IMR-90 (cell line): Measurements from ENCODE around the gene LENG9. TPM values are rescaled to one million over a fixed set of nuclear protein-coding genes. Genes with fewer than 3 reads are reported as not detected.

Source experiments
- ATAC-seq: fragments of 200-7000 bp; cut with Tn5 transposase; 2 replicates; pipeline ENCODE4 v1.9.1; 2020; ENCODE audit warnings: low read depth, mild to moderate bottlenecking, moderate library complexity
- BruUV-seq: library from RNA; stranded (reverse); fragments of 400-500 nt; replicated peaks from 2 replicates; lab custom pipeline; 2021; lab: Mats Ljungman, UMichigan
- CTCF ChIA-PET: fragments of 300-600 bp; formaldehyde crosslinking; extraction: SDS; loops from one replicate; lab custom pipeline; 2021; ENCODE audit warnings: antibody characterized with exemption; lab: Yijun Ruan, JAX
- POLR2A ChIA-PET: fragments of 300-600 bp; sonication (Branson Sonifier 250); formaldehyde crosslinking; loops from one replicate; lab custom pipeline; 2022; ENCODE audit warnings: antibody characterized with exemption; ENCODE audit not compliant: unreplicated experiment; lab: Charles Lee
- DNase-seq: peaks from one replicate; pipeline ENCODE4 v3.0.0; 2013
- H2AFZ ChIP-seq: replicated peaks from 2 replicates; pipeline ENCODE3; 2013; ENCODE audit warnings: low read length, mild to moderate bottlenecking; ENCODE audit not compliant: poor library complexity
- H2AK5ac ChIP-seq: 2 replicates; pipeline ENCODE4 v1.6.1; 2013; ENCODE audit warnings: low read depth, low read length, inconsistent platforms
- H2AK9ac ChIP-seq: replicated peaks from 2 replicates; pipeline ENCODE3; 2013; ENCODE audit warnings: mild to moderate bottlenecking, low read depth, low read length, moderate library complexity; ENCODE audit not compliant: poor library complexity
- H2BK120ac ChIP-seq: 2 replicates; pipeline ENCODE4 v1.6.1; 2013; ENCODE audit warnings: low read depth, low read length, inconsistent platforms
- H2BK15ac ChIP-seq: 3 replicates; pipeline ENCODE4 v1.6.1; 2013; ENCODE audit warnings: low read depth, low read length, inconsistent platforms
- H2BK20ac ChIP-seq: 2 replicates; pipeline ENCODE4 v1.6.1; 2013; ENCODE audit warnings: low read depth, mild to moderate bottlenecking, inconsistent platforms, low read length, moderate library complexity
- H2BK5ac ChIP-seq: 2 replicates; pipeline ENCODE4 v1.6.1; 2013; ENCODE audit warnings: mild to moderate bottlenecking, low read depth, low read length, inconsistent platforms; ENCODE audit not compliant: poor library complexity, severe bottlenecking
- H3K14ac ChIP-seq: replicated peaks from 2 replicates; pipeline ENCODE4 v1.6.1; 2013; ENCODE audit warnings: low read depth, low read length, inconsistent platforms
- H3K18ac ChIP-seq: 2 replicates; pipeline ENCODE4 v1.6.1; 2013; ENCODE audit warnings: low read depth, low read length, control low read depth
- H3K23ac ChIP-seq: 2 replicates; pipeline ENCODE4 v1.6.1; 2013; ENCODE audit warnings: low read depth, low read length, inconsistent platforms
- H3K27ac ChIP-seq: 2 replicates; pipeline ENCODE4 v1.5.1; 2013; ENCODE audit warnings: mild to moderate bottlenecking, control low read depth, low read length; ENCODE audit not compliant: insufficient read depth
- H3K27me3 ChIP-seq: 2 replicates; pipeline ENCODE4 v1.6.1; 2013; ENCODE audit warnings: low read length; ENCODE audit not compliant: control insufficient read depth, insufficient read depth
- H3K36me3 ChIP-seq: 2 replicates; pipeline ENCODE4 v1.6.1; 2013; ENCODE audit warnings: low read length, mixed read lengths; ENCODE audit not compliant: control insufficient read depth, insufficient read depth
- H3K4ac ChIP-seq: 2 replicates; pipeline ENCODE4 v1.6.1; 2013; ENCODE audit warnings: low read depth, low read length, inconsistent platforms
- H3K4me1 ChIP-seq: 2 replicates; pipeline ENCODE4 v1.6.1; 2013; ENCODE audit warnings: low read length, mixed read lengths; ENCODE audit not compliant: control insufficient read depth, insufficient read depth
- H3K4me2 ChIP-seq: 2 replicates; pipeline ENCODE4 v1.6.1; 2013; ENCODE audit warnings: low read depth, mild to moderate bottlenecking, control low read depth, low read length, moderate library complexity
- H3K4me3 ChIP-seq: 2 replicates; pipeline ENCODE4 v1.5.1; 2013; ENCODE audit warnings: low read depth, mild to moderate bottlenecking, control low read depth, low read length, moderate library complexity; ENCODE audit not compliant: insufficient read depth
- H3K56ac ChIP-seq: 2 replicates; pipeline ENCODE4 v1.6.1; 2013; ENCODE audit warnings: low read length, inconsistent platforms; ENCODE audit not compliant: insufficient read depth; ENCODE audit errors: extremely low read depth
- H3K79me1 ChIP-seq, 2 experiments: 2 replicates each; pipeline ENCODE4 v1.6.1; 2013; ENCODE audit warnings: low read length in 2 of 2, inconsistent platforms in 1 of 2, low read depth in 1 of 2
- H3K9ac ChIP-seq: 2 replicates; pipeline ENCODE4 v1.6.1; 2013; ENCODE audit warnings: low read depth, low read length, control low read depth
- H3K9me1 ChIP-seq: 2 replicates; pipeline ENCODE4 v1.6.1; 2013; ENCODE audit warnings: low read length, inconsistent platforms; ENCODE audit not compliant: insufficient read depth
- H3K9me3 ChIP-seq: 2 replicates; pipeline ENCODE4 v1.6.1; 2013; ENCODE audit warnings: low read length; ENCODE audit not compliant: control insufficient read depth, insufficient read depth
- H4K20me1 ChIP-seq: 2 replicates; pipeline ENCODE4 v1.6.1; 2013; ENCODE audit warnings: low read length, inconsistent platforms; ENCODE audit not compliant: insufficient read depth
- H4K5ac ChIP-seq: 2 replicates; pipeline ENCODE4 v1.6.1; 2013; ENCODE audit warnings: mild to moderate bottlenecking, low read depth, low read length, control low read depth
- H4K8ac ChIP-seq, 2 experiments: 2 replicates each; pipeline ENCODE4 v1.6.1; 2013; ENCODE audit warnings: low read depth in 2 of 2, low read length in 2 of 2, control low read depth in 1 of 2, inconsistent platforms in 1 of 2
- H4K91ac ChIP-seq: 2 replicates; pipeline ENCODE4 v1.6.1; 2013; ENCODE audit warnings: low read depth, low read length, inconsistent platforms; ENCODE audit not compliant: insufficient read depth
- CEBPB ChIP-seq: IDR thresholded peaks from 2 replicates; pipeline ENCODE4 v1.6.1; 2012; ENCODE audit warnings: low read depth, low read length, improper control_type of control experiment
- CHD1 ChIP-seq: IDR thresholded peaks from 2 replicates; pipeline ENCODE4 v1.6.1; 2012; ENCODE audit warnings: low read depth, low read length, improper control_type of control experiment
- FOS ChIP-seq: fragments of 150-350 bp; IDR thresholded peaks from 2 replicates; pipeline ENCODE4 v1.6.1; 2016; ENCODE audit warnings: low read depth, low read length
- MAFK ChIP-seq: IDR thresholded peaks from 2 replicates; pipeline ENCODE4 v1.6.1; 2012; ENCODE audit warnings: low read depth, low read length, improper control_type of control experiment
- MAZ ChIP-seq: IDR thresholded peaks from 2 replicates; pipeline ENCODE4 v1.6.1; 2012; ENCODE audit warnings: low read depth, mild to moderate bottlenecking, low read length, improper control_type of control experiment, moderate library complexity, borderline replicate concordance
- MXI1 ChIP-seq: IDR thresholded peaks from 2 replicates; pipeline ENCODE4 v1.6.1; 2012; ENCODE audit warnings: low read depth, mild to moderate bottlenecking, low read length, moderate library complexity, borderline replicate concordance
- NFE2L2 ChIP-seq: fragments of 150-350 bp; IDR thresholded peaks from 2 replicates; pipeline ENCODE4 v1.6.1; 2016; ENCODE audit warnings: low read depth, mild to moderate bottlenecking, low read length
- RCOR1 ChIP-seq: IDR thresholded peaks from 2 replicates; pipeline ENCODE4 v1.6.1; 2012; ENCODE audit warnings: mild to moderate bottlenecking, low read length, improper control_type of control experiment; ENCODE audit not compliant: insufficient replicate concordance
- SMC3 ChIP-seq: fragments of 150-350 bp; IDR thresholded peaks from 2 replicates; pipeline ENCODE4 v1.6.1; 2016; ENCODE audit warnings: low read depth, mild to moderate bottlenecking, antibody characterized with exemption, low read length, moderate library complexity
- WGBS, 2 experiments: methylation state at CpG; one replicate each; pipeline versions ENCODE4 v1.1.5 to v1.1.7; 2013; ENCODE audit warnings: missing lambda C conversion rate in 2 of 2; ENCODE audit not compliant: insufficient read length in 1 of 2; ENCODE audit errors: extremely low coverage in 2 of 2; 5-methylcytosine and 5-hydroxymethylcytosine counted together
- dilution Hi-C: fragments of 300-500 bp; cut with HindIII; formaldehyde crosslinking; loops from one replicate; pipeline ENCODE4 v1.14.3; 2018; ENCODE audit warnings: low sequenced_read_pairs; ENCODE audit not compliant: unreplicated experiment
- in situ Hi-C: fragments of 300-500 bp; cut with MboI; formaldehyde crosslinking; loops from 3 replicates; pipeline ENCODE4 v1.14.3; 2019; ENCODE audit warnings: low sequenced_read_pairs, inconsistent platforms, mixed read lengths
- intact Hi-C: fragments of 100-400 bp; cut with micrococcal nuclease; formaldehyde crosslinking; loops from 2 replicates; pipeline ENCODE4 v1.10.0; 2022
- polyA plus RNA-seq, 3 experiments: library from polyadenylated mRNA; depleted of rRNA; stranded (reverse); fragments of >200 nt; gene quantifications; 2 replicates each; pipeline ENCODE4 v1.2.3, GENCODE V29; 2012; ENCODE audit warnings: low replicate concordance in 1 of 3
- total RNA-seq: library from RNA; depleted of rRNA; stranded (reverse); fragments of >200 nt; gene quantifications from 2 replicates; pipeline ENCODE4 v1.2.3, GENCODE V29; 2012
- TF ChIP-seq, protein P1 (sequence below): fragments of 150-350 bp; IDR thresholded peaks from 2 replicates; pipeline ENCODE4 v1.6.1; 2017; ENCODE audit warnings: mild to moderate bottlenecking, antibody characterized with exemption, low read length, low read depth
- TF ChIP-seq, protein P2 (sequence below): conservative IDR thresholded peaks from 2 replicates; pipeline ENCODE4 v1.5.1; 2012; ENCODE audit warnings: mild to moderate bottlenecking, low read depth, low read length, improper control_type of control experiment

Gene LENG9
- total and polyA plus RNA-seq, 2 of the 4 experiments (the other 2 are of a cell fraction), result 0.94 to 1.1 TPM

GRCh38 chr19:54422136-54422535, 41.4 kb downstream of the LENG9 start:
- no peak for ATAC-seq
- Histone ChIP-seq H3K4me1 (no peaks in the 10 kb centered on the region), H3K27me3 (peaks cover 16% of the 10 kb centered on the region; the same call in 1 of the 2 replicates), H4K20me1 (no peaks in the 10 kb centered on the region), H4K5ac (no peak overlapping the region), H3K79me1 (no peaks in the 10 kb centered on the region), H3K23ac (no peak overlapping the region), H3K14ac (no peak overlapping the region), H3K9ac (no peak overlapping the region), H2AFZ (no peak overlapping the region), H2AK5ac (no peak overlapping the region), H3K4me3 (no peak overlapping the region), H3K27ac (no peak overlapping the region), H2BK20ac (no peak overlapping the region), H3K36me3 (no peaks in the 10 kb centered on the region), H3K4ac (no peak overlapping the region), H2BK5ac (no peak overlapping the region), H2BK15ac (no peak overlapping the region), H3K9me3 (no peaks in the 10 kb centered on the region), H4K8ac (no peak overlapping the region), H4K91ac (no peak overlapping the region), H3K56ac (no peak overlapping the region), H3K18ac (no peak overlapping the region), H3K4me2 (no peak overlapping the region), H3K9me1 (no peaks in the 10 kb centered on the region), H2AK9ac (no peak overlapping the region), H2BK120ac (no peak overlapping the region)
- BruUV-seq, result no TSS peak
- WGBS, 2 experiments, result no CpG with 5 or more reads among the region's 20 CpGs
- no peak for DNase-seq
- no peak for TF ChIP-seq NFE2L2
- TF ChIP-seq FOS, result no peak
- no peak for TF ChIP-seq MAZ
- no peak for TF ChIP-seq MXI1
- no peak for TF ChIP-seq MAFK
- TF ChIP-seq CHD1, result no peak
- TF ChIP-seq CEBPB, result no peak
- TF ChIP-seq, protein P1, sequence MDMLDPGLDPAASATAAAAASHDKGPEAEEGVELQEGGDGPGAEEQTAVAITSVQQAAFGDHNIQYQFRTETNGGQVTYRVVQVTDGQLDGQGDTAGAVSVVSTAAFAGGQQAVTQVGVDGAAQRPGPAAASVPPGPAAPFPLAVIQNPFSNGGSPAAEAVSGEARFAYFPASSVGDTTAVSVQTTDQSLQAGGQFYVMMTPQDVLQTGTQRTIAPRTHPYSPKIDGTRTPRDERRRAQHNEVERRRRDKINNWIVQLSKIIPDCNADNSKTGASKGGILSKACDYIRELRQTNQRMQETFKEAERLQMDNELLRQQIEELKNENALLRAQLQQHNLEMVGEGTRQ, result no peak
- TF ChIP-seq SMC3, result no peak
- no peak for TF ChIP-seq RCOR1
- TF ChIP-seq, protein P2, sequence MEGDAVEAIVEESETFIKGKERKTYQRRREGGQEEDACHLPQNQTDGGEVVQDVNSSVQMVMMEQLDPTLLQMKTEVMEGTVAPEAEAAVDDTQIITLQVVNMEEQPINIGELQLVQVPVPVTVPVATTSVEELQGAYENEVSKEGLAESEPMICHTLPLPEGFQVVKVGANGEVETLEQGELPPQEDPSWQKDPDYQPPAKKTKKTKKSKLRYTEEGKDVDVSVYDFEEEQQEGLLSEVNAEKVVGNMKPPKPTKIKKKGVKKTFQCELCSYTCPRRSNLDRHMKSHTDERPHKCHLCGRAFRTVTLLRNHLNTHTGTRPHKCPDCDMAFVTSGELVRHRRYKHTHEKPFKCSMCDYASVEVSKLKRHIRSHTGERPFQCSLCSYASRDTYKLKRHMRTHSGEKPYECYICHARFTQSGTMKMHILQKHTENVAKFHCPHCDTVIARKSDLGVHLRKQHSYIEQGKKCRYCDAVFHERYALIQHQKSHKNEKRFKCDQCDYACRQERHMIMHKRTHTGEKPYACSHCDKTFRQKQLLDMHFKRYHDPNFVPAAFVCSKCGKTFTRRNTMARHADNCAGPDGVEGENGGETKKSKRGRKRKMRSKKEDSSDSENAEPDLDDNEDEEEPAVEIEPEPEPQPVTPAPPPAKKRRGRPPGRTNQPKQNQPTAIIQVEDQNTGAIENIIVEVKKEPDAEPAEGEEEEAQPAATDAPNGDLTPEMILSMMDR, result no peak
- in situ Hi-C loops, result no loop called here
- dilution Hi-C loops, result no loop called here
- POLR2A ChIA-PET, result no interaction called here
- intact Hi-C loops, result no loop called here
- CTCF ChIA-PET, result interaction anchor here (0.6 kb wide), 1 partner anchor 1209 kb away, joined by 5 read pairs; no protein-coding TSS in a partner anchor
